ENCODE data around the gene DOK3. TPM values are rescaled to one million over a fixed set of nuclear protein-coding genes. Genes with fewer than 3 reads are reported as not detected.

DOK3 gene, protein sequence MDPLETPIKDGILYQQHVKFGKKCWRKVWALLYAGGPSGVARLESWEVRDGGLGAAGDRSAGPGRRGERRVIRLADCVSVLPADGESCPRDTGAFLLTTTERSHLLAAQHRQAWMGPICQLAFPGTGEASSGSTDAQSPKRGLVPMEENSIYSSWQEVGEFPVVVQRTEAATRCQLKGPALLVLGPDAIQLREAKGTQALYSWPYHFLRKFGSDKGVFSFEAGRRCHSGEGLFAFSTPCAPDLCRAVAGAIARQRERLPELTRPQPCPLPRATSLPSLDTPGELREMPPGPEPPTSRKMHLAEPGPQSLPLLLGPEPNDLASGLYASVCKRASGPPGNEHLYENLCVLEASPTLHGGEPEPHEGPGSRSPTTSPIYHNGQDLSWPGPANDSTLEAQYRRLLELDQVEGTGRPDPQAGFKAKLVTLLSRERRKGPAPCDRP
- polyA plus RNA-seq = 1.5 to 3.6 TPM (median 1.7 TPM) in 3 replicates
- polyA plus RNA-seq (2011; ENCODE audit: low read depth) = 0.84 TPM
- polyA plus RNA-seq (2011; cell fraction: cytosol; rRNA removed) = 1.2 and 1.4 TPM in 2 replicates
- 12.7 and 16.8 TPM in 2 replicates for polyA plus RNA-seq (2011; cell fraction: nucleus; rRNA removed)
- 1.2 and 2.1 TPM in 2 replicates for polyA plus RNA-seq (2012; ENCODE audit: low replicate concordance)
- polyA minus RNA-seq = 0.75 to 2.6 TPM (median 2.5 TPM) in 3 replicates
- not detected for polyA minus RNA-seq (2011; cell fraction: cytosol; rRNA and poly(A)+ RNA removed)
- 4.9 and 5.4 TPM in 2 replicates for polyA minus RNA-seq (2011; cell fraction: nucleus; rRNA and poly(A)+ RNA removed)

GRCh38 chr5:177509381-177509951, at the start of gene DOK3:
DOK3 (minus strand) TSS chr5:177509826; CDS start chr5:177509540, 286 bp downstream.
- FAIRE-seq (no peak), DNase-seq (ENCODE audit: low read depth, low spot score) (no peak)
- Histone ChIP-seq H3K9ac (ENCODE audit: control insufficient read depth, extremely low read depth, insufficient read depth, low read length) (no peak within 1 kb of the TSS), H3K9me1 (ENCODE audit: control insufficient read depth, extremely low read depth, insufficient read depth, low read length) (no peaks in the 10 kb centered on the region), H3K27me3 (ENCODE audit: control insufficient read depth, extremely low read depth, insufficient read depth, low read length) (no peaks in the 10 kb centered on the region), H2AFZ (ENCODE audit: control insufficient read depth, low read length) (no peak within 1 kb of the TSS), H3K4me3 (ENCODE audit: control insufficient read depth in 2 of 3, extremely low read depth in 1 of 3, insufficient read depth in 2 of 3, low read depth in 1 of 3, low read length in 3 of 3) (no peak within 1 kb of the TSS), H3K79me2 (ENCODE audit: control insufficient read depth, insufficient read depth, low read length) (peaks cover 3% of the 10 kb centered on the region), H3K4me2 (ENCODE audit: control insufficient read depth, extremely low read depth, insufficient read depth, low read depth, low read length) (no peak within 1 kb of the TSS), H3K4me1 (ENCODE audit: control insufficient read depth, extremely low read depth, insufficient read depth, low read length) (no peaks in the 10 kb centered on the region), H3K27ac (ENCODE audit: control insufficient read depth, insufficient read depth, low read length) (no peak within 1 kb of the TSS), H4K20me1 (ENCODE audit: control insufficient read depth, extremely low read depth, insufficient read depth, low read length) (no peaks in the 10 kb centered on the region), H3K36me3 (ENCODE audit: control insufficient read depth in 2 of 2, extremely low read depth in 1 of 2, insufficient read depth in 2 of 2, low read length in 2 of 2) (peaks cover 23 to 31% of the 10 kb centered on the region in 2 experiments), H3K9me3 (ENCODE audit: control insufficient read depth, low read depth, low read length) (no peaks in the 10 kb centered on the region)
- TF ChIP-seq, protein P1, sequence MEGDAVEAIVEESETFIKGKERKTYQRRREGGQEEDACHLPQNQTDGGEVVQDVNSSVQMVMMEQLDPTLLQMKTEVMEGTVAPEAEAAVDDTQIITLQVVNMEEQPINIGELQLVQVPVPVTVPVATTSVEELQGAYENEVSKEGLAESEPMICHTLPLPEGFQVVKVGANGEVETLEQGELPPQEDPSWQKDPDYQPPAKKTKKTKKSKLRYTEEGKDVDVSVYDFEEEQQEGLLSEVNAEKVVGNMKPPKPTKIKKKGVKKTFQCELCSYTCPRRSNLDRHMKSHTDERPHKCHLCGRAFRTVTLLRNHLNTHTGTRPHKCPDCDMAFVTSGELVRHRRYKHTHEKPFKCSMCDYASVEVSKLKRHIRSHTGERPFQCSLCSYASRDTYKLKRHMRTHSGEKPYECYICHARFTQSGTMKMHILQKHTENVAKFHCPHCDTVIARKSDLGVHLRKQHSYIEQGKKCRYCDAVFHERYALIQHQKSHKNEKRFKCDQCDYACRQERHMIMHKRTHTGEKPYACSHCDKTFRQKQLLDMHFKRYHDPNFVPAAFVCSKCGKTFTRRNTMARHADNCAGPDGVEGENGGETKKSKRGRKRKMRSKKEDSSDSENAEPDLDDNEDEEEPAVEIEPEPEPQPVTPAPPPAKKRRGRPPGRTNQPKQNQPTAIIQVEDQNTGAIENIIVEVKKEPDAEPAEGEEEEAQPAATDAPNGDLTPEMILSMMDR (optimal IDR thresholded peaks at IDR 0.05 in 1 of 3, IDR thresholded peaks at IDR 0.05 in 1 of 3, conservative IDR thresholded peaks at IDR 0.05 in 1 of 3; ENCODE audit: extremely low read depth in 1 of 3, insufficient read depth in 2 of 3, low read length in 3 of 3) = no peak
- TF ChIP-seq EZH2 (IDR thresholded peaks at IDR 0.05; ENCODE audit: low read length) = no peak
- dilution Hi-C loops (cut with MboI; ENCODE audit: extremely low pct_ligation_motif_present, low sequenced_read_pairs) = no loop called here

- Histone ChIP-seq H2AFZ (ENCODE audit: control insufficient read depth, low read length) (no peak overlapping the region), H3K9me1 (ENCODE audit: control insufficient read depth, extremely low read depth, insufficient read depth, low read length) (peaks cover 3% of the 10 kb centered on the region), H3K9ac (ENCODE audit: control insufficient read depth, extremely low read depth, insufficient read depth, low read length) (no peak overlapping the region), H3K27ac (ENCODE audit: control insufficient read depth, insufficient read depth, low read length) (no peak overlapping the region), H3K9me3 (ENCODE audit: control insufficient read depth, low read depth, low read length) (no peaks in the 10 kb centered on the region), H3K4me3 (ENCODE audit: control insufficient read depth in 2 of 3, extremely low read depth in 1 of 3, insufficient read depth in 2 of 3, low read depth in 1 of 3, low read length in 3 of 3) (no peak overlapping the region), H3K4me2 (ENCODE audit: control insufficient read depth, extremely low read depth, insufficient read depth, low read depth, low read length) (no peak overlapping the region), H3K79me2 (ENCODE audit: control insufficient read depth, insufficient read depth, low read length) (peaks cover 14% of the 10 kb centered on the region), H3K27me3 (ENCODE audit: control insufficient read depth, extremely low read depth, insufficient read depth, low read length) (no peaks in the 10 kb centered on the region), H4K20me1 (ENCODE audit: control insufficient read depth, extremely low read depth, insufficient read depth, low read length) (no peaks in the 10 kb centered on the region), H3K36me3 (ENCODE audit: control insufficient read depth in 2 of 2, extremely low read depth in 1 of 2, insufficient read depth in 2 of 2, low read length in 2 of 2) (peaks cover 0 to 1% of the 10 kb centered on the region in 2 experiments), H3K4me1 (ENCODE audit: control insufficient read depth, extremely low read depth, insufficient read depth, low read length) (peaks cover 24% of the 10 kb centered on the region)
- dilution Hi-C loops (cut with MboI; ENCODE audit: extremely low pct_ligation_motif_present, low sequenced_read_pairs) = no loop called here
- no peak for DNase-seq (ENCODE audit: low read depth, low spot score)
- FAIRE-seq = no peak
- TF ChIP-seq EZH2 (IDR thresholded peaks at IDR 0.05; ENCODE audit: low read length) = no peak
- TF ChIP-seq, protein P1 (optimal IDR thresholded peaks at IDR 0.05 in 1 of 3, IDR thresholded peaks at IDR 0.05 in 1 of 3, conservative IDR thresholded peaks at IDR 0.05 in 1 of 3; ENCODE audit: extremely low read depth in 1 of 3, insufficient read depth in 2 of 3, low read length in 3 of 3) = no peak
Measured at GRCh38 chr5:177557796-177558195, 48.2 kb upstream of the DOK3 start.
